ENCODE measurements around the gene SORCS2.

SORCS2 gene

GRCh38 chr4:7649741-7650531, 457.6 kb downstream of the SORCS2 start:
- DNase-seq = no peak

- DNase-seq = peak; percentile 12
These were observed 458.5 kb downstream of the SORCS2 start for GRCh38 chr4:7650606-7651385.

DNA sequence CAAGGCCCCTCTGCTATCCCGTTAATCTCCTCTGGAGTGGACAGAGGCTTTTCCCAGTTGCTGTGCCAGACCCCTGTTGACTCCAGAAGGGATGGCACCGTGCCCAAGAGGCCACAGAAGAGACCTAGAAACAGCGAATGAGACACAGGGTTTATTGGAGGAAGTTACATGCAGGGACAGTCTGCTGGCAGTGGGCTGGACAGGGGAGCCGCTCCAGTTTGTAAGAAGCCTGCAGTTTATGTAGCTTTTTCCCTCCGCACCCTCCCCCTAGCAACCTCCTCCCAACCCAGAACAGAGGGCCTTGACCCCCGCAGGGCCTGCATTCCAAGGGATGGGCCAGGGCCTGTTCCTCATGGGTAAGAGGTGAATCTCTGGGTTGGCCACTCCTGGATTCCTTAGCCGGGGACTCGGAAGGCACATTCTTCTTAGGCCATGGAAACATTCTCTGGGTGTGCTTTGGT, 459.2 kb downstream of the SORCS2 start:
- DNase-seq = no peak

DNA sequence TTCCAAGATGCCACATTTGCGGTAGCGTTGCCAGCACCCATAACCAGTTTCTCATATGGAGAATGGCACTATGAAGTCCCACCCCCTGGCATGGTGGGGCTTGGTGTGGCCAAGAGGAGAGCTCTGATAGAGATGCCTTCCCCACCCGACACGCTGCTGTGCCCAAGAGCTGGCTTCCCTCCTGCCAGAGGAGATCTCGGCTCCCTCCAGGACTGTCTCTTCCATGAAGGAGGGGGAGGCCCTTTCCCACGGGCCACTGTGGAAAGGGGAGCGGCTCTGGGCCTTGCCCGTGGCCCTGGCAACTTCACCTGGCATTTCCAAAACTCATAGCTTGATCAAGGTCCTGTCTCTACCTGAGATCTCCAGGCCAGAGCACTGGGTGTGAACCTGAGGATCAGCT, 459.7 kb downstream of the SORCS2 start:
- no peak for DNase-seq

GRCh38 chr4:7652451-7652881, 460.1 kb downstream of the SORCS2 start:
- DNase-seq = no peak

DNA sequence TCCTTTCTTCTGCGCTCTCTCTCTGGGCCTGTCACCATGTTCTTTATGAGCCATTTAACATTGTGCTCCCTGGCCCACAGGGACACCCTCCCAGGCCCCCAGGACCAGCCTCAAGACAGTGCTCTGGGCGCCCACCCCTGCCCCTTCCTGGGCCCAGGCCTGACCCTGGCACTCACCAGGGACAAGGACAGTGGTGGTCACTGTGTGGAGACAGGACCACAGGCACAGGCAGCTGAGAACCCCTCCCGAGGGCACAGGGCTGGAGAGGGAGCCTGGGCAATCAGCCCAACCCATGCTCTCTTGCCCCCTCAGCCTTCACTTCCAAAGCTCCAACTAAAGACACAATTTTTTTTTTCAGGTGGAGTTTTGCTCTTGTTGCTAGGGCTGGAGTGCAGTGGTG, 460.6 kb downstream of the SORCS2 start:
- no peak for DNase-seq

DNA sequence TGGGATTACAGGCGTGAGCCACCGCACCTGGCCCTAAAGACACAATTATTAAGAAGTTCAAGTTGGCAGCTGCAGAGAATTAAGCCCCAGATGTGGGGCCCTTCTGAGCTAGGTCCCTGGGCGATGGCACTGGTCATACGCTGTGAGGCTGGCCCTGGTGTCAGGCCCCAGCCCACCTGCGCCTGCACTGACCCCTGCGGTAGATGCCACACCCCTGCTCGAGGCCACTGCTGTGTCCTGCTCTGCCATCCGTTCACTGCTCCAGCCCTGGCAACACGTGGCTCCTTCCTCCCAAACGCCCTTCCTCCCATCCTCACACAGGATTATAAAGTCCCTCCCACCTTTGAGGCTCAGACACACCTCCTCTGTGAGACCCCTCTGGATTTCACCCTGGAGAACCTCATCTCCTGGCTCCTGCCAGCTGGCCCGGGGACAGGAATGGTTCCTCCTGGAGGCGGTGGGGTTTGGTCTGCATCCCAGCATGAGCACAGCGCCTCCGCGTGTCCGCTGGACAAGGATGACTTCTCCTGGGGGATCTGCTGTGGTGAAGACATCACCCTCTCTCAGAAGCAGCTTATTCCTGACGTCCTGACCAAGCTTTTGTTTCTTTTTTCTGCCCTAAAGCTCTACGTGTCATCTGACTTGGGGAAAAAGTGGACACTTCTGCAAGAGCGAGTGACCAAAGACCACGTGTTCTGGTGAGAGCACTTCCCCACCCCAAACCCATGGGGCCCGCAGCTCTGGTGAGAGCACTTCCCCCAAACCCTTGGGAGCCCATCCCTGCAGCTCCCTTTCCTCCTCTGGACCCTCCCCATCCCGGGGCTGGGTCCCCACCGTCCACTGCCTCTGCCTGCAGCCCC, 461.4 kb downstream of the SORCS2 start:
- DNase-seq = no peak

- DNase-seq = no peak
These were observed 462.5 kb downstream of the SORCS2 start for GRCh38 chr4:7654550-7655445.

GRCh38 chr4:7655511-7656243, 463.3 kb downstream of the SORCS2 start:
- DNase-seq = no peak

- DNase-seq = no peak
These were observed 464.0 kb downstream of the SORCS2 start for GRCh38 chr4:7656244-7656800.

GRCh38 chr4:7657545-7658297, 465.4 kb downstream of the SORCS2 start:
- DNase-seq = no peak

GRCh38 chr4:7658341-7659204, 466.2 kb downstream of the SORCS2 start:
- no peak for DNase-seq

GRCh38 chr4:7659429-7660175, 467.3 kb downstream of the SORCS2 start:
- no peak for DNase-seq

- no peak for DNase-seq
These were observed 468.1 kb downstream of the SORCS2 start for GRCh38 chr4:7660176-7661039.

GRCh38 chr4:7661066-7661748, 468.9 kb downstream of the SORCS2 start:
- DNase-seq = no peak

DNA sequence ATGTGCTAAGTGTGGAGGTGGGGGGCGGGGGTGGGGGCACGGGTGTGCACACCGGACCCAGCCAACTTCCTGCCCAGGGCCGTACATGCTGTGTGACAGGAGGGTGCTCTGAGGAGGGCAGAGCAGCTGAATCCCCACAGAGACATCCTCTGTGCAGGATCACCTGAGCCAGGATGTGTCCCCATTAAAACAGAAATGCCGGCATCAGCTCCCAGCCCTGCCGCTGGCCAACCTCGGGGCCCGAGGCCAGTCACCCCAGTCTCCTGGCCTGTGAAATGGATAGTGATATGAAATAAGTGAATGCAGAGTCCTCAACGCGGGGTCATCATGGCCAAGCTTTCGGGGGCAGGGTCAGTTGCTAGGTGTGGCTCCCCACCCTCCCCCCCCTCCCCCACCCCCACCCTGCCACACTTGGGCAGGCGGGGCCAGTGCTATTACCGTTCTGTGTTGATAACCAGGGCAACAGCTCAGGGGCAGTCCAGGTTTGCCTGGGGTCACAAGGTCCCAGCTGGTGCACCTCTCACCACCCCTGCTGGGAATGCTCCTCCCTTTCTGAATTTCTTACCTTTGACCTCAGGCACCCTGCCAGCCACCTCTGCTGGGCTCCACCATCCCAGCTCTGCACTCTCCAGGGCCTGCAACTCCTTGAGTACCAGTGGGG, 469.6 kb downstream of the SORCS2 start:
- DNase-seq = no peak
